Nephron (organoid): ENCODE measurements around the gene DPP10.

ENCODE experiments used
- H3K27ac Mint-ChIP-seq, 3 experiments: 2 replicates each; pipeline ENCODE4 v1.8.0; 2020; ENCODE audit warnings: mixed read lengths in 3 of 3, mild to moderate bottlenecking in 2 of 3, moderate library complexity in 1 of 3
- H3K27me3 Mint-ChIP-seq: 2 replicates; pipeline ENCODE4 v1.8.0; 2021; ENCODE audit warnings: low read depth, mild to moderate bottlenecking, moderate library complexity, mixed read lengths
- H3K36me3 Mint-ChIP-seq: 2 replicates; pipeline ENCODE4 v1.8.0; 2020; ENCODE audit warnings: low read depth, mixed read lengths
- H3K4me1 Mint-ChIP-seq: 2 replicates; pipeline ENCODE4 v1.8.0; 2020; ENCODE audit warnings: mixed read lengths
- H3K4me3 Mint-ChIP-seq, 3 experiments: 2 replicates each; pipeline ENCODE4 v1.8.0; 2020; ENCODE audit warnings: mild to moderate bottlenecking in 3 of 3, mixed read lengths in 3 of 3, moderate library complexity in 2 of 3
- H3K9me3 Mint-ChIP-seq: 2 replicates; pipeline ENCODE4 v1.8.0; 2020; ENCODE audit warnings: mixed read lengths
- TF ChIP-seq, protein P1 (sequence below), 3 experiments: fragments of 200-600 bp; sonication (generic); IDR thresholded peaks; one replicate each; pipeline ENCODE4 v1.5.0; 2021; ENCODE audit warnings: antibody characterized with exemption in 3 of 3; ENCODE audit not compliant: unreplicated experiment in 3 of 3

Gene DPP10

DNA sequence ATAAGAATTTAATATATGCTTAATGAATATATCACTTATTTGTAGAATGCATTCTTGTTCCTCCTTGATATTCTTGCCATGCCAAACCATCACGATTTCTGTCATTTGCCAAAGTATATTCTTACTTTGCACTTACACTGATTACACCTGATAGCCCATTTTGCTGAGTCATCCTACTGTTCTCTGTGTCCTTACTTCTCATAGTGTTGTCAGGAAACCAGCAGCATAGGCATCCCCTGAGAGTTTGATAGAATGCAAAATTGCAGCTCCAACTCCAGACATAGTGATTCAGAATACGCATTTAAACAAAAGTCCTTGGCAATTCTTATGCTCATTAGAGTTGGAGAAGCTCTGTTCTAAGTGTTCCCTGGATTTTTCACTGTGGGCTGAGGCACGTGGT lies 687.1 kb downstream of the DPP10 start:
- TF ChIP-seq, protein P1, sequence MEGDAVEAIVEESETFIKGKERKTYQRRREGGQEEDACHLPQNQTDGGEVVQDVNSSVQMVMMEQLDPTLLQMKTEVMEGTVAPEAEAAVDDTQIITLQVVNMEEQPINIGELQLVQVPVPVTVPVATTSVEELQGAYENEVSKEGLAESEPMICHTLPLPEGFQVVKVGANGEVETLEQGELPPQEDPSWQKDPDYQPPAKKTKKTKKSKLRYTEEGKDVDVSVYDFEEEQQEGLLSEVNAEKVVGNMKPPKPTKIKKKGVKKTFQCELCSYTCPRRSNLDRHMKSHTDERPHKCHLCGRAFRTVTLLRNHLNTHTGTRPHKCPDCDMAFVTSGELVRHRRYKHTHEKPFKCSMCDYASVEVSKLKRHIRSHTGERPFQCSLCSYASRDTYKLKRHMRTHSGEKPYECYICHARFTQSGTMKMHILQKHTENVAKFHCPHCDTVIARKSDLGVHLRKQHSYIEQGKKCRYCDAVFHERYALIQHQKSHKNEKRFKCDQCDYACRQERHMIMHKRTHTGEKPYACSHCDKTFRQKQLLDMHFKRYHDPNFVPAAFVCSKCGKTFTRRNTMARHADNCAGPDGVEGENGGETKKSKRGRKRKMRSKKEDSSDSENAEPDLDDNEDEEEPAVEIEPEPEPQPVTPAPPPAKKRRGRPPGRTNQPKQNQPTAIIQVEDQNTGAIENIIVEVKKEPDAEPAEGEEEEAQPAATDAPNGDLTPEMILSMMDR (IDR thresholded peaks at IDR 0.05; ENCODE audit: unreplicated experiment in 3 of 3) = no peak
- Mint-ChIP-seq H3K4me3 (no peak overlapping the region), H3K4me1 (no peaks in the 10 kb centered on the region), H3K27ac (no peak overlapping the region), H3K36me3 (no peaks in the 10 kb centered on the region), H3K27me3 (no peaks in the 10 kb centered on the region), H3K9me3 (no peaks in the 10 kb centered on the region)

DNA sequence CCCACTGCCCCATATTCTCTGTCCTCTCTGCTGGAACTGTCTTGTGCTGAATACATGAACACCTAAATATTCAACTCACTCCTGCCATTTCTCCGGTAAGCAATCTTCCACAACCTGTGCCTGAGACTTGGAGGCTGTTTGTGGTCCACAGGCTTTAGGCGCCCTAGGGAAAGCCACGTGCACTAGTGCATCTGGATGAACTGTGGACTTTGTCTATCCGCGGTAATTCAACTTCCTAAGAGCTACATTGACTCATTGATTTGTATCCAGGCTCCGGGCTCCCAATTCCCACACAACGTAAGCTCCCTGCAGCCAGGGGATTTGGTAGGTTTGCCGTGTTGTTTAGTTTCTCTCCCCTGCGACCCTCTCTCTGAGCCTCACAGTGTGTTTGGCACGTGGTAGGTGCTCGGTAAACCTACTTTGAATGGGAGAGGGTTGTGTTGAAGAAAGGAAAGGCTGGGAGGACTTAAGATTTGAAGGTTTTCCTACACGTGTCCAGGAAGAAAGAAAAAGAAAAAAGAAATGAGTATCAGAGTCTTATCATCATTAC lies 718.2 kb downstream of the DPP10 start:
- H3K27me3 Mint-ChIP-seq = peaks cover 36% of the 10 kb centered on the region
- H3K4me1 Mint-ChIP-seq = peaks cover 20% of the 10 kb centered on the region
- H3K4me3 Mint-ChIP-seq = peak overlapping the region; percentile 89 to 91 (median 90)
- no peaks in the 10 kb centered on the region for H3K36me3 Mint-ChIP-seq
- H3K9me3 Mint-ChIP-seq = no peaks in the 10 kb centered on the region
- TF ChIP-seq, protein P1 (IDR thresholded peaks at IDR 0.05; ENCODE audit: unreplicated experiment in 3 of 3) = no peak
- H3K27ac Mint-ChIP-seq = peak overlapping the region in 2 of 3 experiments; percentile 27 to 61

DNA sequence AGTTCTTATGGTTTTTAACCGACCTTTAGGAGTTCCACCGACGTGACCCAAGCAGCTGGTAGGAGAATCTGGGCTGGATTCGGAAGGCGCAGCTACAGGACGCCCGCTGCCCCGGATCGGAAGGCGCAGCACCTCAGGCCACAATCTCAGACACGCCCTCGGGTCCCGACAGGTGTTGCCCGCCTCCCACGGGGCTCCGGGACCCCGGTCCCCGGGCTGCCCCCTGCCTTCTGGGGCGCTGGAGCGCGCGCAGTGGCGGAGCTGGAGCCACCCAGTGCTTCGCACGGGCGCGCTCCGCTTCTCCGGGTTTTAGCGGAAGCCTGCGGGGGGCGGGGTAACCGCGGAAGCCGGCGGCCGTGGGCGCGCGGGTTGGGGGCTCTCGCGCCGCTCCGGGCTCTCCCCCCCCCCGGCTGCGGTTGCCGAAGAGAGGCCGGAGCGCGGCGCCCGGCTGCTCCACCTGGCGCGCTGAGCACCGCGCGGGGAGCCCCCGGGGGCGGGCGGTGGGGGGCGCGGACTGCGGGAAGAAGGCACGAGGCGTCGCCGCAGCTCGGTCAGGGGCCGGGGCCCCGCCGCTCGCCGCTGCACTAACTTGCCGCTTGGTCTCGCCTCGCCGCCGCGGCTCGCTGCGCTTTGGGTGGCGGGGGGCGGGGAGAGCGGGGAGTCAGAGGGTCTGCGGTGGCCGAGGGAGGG lies 718.8 kb downstream of the DPP10 start:
- peaks cover 20% of the 10 kb centered on the region for H3K4me1 Mint-ChIP-seq
- H3K27ac Mint-ChIP-seq = peak overlapping the region in 2 of 3 experiments; percentile 27 to 61
- no peaks in the 10 kb centered on the region for H3K9me3 Mint-ChIP-seq
- TF ChIP-seq, protein P1 (IDR thresholded peaks at IDR 0.05; ENCODE audit: unreplicated experiment in 3 of 3) = no peak
- peak overlapping the region; percentile 89 to 91 (median 90) for H3K4me3 Mint-ChIP-seq
- no peaks in the 10 kb centered on the region for H3K36me3 Mint-ChIP-seq
- H3K27me3 Mint-ChIP-seq = peaks cover 36% of the 10 kb centered on the region

DNA sequence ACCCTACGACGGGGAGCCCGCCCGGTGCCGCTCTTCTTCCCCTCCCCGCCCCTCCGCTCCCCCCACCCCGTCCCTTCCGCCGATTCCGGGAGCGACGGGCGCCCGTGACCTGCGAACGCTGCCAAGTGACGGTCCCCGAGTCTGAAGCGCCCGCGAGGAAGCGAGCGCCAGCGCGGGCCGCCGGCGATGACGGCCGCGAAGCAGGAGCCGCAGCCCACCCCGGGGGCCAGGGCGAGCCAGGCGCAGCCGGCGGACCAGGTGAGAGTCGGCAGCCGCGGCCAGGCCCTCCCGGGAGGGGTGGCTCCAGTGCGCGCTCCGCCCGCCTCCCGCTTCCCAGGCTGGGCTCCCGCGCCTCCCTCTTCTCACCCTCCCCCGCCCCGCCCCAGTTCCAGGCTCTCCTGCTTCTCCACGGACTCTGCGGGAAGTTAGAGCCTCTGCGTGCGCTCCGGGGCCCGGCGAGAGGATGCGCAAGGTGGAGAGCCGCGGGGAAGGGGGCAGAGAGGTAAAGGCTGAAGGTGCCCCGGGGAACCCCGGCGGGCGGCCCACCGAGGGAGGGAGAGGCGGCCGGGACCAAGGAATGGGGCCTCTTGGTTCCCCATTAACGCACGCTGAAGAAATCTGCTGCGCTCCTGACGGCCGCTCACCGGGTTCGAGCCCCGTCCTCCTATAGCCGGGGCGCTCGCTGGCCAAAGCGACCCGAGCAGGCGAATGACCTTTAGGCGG lies 719.5 kb downstream of the DPP10 start:
- Mint-ChIP-seq H3K36me3 (no peaks in the 10 kb centered on the region), H3K27me3 (peaks cover 36% of the 10 kb centered on the region), H3K9me3 (no peaks in the 10 kb centered on the region), H3K4me1 (peaks cover 20% of the 10 kb centered on the region), H3K4me3 (peak overlapping the region; percentile 84 to 87 (median 84)), H3K27ac (no peak overlapping the region)
- TF ChIP-seq, protein P1 (IDR thresholded peaks at IDR 0.05; ENCODE audit: unreplicated experiment in 3 of 3) = no peak

DNA sequence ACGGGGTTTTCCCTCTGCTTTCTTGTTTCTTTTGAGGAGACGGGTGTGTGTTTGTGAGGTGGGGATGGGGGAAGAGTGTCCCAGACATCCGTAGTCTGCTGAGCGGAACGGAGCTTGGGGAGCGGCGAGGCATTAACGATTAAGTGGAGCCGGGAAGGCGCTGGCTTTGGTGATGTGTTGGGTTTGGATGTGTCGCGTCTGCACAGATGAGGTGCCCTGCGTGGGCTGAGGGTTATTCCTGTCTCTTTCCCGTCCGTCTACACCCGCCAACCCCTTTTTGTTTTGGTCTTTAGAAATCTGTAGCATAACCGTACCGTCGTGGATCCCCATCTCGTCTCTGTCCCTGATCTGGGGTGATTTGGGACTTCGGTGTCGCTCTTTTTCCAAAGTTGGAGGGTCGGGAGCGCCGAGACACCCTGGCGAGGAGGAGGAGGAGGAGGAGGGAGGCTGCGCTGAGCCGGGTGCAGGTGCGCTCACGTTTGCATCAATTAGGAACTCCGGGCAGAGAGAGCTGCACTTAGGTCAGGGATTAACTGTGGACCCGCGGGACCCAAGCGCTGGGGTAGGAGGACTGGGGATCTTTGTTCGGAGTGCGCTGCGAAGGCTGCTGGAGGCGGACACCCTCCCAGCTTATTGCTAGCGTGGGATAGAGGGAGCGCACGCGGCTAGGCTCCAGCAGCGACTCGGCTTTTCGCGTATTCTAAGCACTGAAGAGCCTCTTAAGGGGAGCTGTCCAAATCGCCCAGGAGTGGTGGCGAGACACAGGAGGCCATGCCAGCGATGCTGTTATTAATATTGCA lies 720.3 kb downstream of the DPP10 start:
- H3K36me3 Mint-ChIP-seq = no peaks in the 10 kb centered on the region
- no peak overlapping the region for H3K27ac Mint-ChIP-seq
- H3K4me1 Mint-ChIP-seq = peaks cover 20% of the 10 kb centered on the region
- H3K27me3 Mint-ChIP-seq = peaks cover 36% of the 10 kb centered on the region
- H3K4me3 Mint-ChIP-seq = peak overlapping the region; percentile 84 to 87 (median 84)
- TF ChIP-seq, protein P1 (IDR thresholded peaks at IDR 0.05; ENCODE audit: unreplicated experiment in 3 of 3) = no peak
- no peaks in the 10 kb centered on the region for H3K9me3 Mint-ChIP-seq
